ENCODE data around the gene VWC2L. TPM values are rescaled to one million over a fixed set of nuclear protein-coding genes. Genes with fewer than 3 reads are reported as not detected.

VWC2L gene
- not detected in 2 replicates for total RNA-seq (2014; rRNA removed; shearing (Covaris generic))

DNA sequence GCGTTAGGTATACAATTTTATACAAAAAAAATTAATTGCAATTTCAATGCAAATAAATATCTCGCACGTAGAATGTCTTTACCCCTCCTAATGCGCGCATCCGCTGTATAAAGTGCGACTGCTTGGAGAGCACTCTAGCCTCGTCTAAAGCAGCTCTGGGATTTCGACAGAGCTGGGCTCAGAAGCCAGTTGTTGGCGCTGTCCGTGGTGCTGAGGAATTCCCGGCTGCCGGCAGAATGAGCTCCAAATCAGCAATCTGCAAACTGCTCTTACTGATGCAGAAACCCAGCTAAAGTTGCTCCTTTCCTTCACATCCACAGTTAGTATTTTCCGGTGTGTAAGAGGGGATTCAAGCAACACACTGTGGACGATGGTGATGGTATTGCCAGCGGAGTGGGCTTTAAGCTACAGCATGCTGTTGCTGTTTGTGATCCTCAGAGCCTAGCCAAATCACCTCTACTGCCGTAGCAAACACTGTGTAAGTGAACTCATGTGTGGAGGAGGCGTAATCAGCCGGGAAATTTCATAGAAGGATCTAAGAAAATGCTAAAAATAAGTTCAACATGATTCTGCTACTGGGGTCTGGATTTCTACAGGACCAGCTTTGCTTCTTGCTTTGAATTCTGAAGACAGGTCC lies at the start of gene VWC2L:
Gene VWC2L, plus strand, starts transcription at position 137 of the 637 bp plus-strand sequence. CDS start 3,140 bp downstream, outside the sequence.
- DNase-seq (ENCODE audit: low spot score) = peak; percentile 80

DNA sequence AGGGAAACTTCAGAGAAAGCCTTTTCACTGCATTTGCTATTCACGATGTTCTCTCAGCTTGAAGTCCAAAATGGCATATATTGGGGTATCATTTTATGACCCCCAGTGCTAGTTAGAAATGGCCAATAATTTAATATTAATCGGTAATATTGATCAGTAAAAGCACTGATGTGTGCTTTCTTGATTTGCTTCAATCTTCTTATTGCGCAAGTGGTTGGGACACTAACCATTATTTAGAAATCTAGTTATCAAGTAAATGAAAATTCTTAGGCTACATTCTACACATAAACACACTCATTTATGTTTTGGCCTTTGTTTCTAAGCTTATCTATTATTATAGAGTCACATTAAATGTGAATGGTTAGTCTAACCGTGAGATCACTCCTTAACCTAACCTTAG lies 49.7 kb upstream of the VWC2L start:
- DNase-seq (ENCODE audit: low spot score) = no peak

DNA sequence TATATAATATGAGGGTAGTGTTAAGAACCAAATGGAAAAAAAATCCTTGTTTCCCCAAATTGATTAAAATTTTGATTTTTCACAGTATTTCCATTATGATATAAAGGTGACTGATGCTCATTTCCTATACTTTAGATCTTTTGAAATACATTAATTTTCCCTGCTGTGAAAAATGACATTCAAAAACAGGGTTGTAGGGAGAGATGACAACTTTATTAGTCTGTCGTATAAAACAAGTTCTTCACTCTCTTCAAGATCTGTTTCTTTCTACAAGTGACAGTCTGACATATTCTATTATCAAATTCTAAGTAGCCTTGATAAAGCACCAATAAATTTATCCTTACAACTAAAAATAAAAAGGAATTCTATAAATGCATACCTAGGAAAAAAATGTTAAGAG lies 45.3 kb upstream of the VWC2L start:
- DNase-seq (ENCODE audit: low spot score) = no peak

DNA sequence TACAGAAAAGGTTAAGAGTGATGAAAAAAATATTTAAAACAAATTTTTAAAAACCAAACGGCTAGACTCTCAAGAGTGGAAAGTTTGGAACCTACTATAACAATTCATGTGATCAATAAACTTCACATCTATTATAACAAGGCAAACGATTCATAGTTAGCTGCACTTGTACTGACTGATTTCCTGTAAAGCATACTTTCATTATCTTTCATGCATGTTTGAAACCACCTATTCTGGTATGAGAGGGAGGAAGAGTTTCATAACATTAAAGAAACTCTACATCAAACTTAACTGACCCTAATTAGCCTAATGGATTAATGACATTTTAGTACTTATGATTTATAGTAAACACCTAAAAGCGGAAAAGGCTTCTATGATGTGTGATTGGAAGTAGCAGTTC lies 43.7 kb upstream of the VWC2L start:
- no peak for DNase-seq (ENCODE audit: low spot score)

DNA sequence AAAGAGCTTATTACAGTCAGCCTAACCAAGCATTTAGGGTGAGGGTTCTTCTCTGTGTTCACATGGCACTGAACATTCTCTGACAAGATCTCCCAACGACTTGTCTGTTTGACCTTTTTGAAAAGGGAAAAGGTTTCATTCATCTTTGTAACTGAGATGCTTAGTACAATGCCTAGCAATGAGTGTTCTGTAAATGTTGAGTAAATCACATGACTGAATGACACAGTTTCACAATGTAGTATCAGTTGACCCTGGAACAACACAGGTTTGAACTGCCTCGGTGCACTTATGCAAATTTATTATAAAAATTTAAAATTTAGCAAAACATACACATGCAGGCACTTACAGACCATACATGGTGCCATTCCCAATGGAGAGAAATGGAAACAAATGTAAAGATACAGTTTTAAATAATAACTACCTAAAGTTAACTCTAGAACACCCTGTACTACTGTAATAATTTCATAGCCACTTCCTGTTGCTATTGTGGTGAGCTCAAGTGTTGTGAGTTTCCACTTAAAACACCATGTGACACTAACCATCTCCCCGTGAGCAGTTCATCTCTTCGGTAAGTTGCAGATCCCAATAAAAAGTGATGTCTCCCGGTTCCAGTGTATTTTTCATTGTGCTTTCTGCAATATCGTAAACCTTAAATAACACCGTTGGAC lies 34.1 kb upstream of the VWC2L start:
- no peak for DNase-seq (ENCODE audit: low spot score)

DNA sequence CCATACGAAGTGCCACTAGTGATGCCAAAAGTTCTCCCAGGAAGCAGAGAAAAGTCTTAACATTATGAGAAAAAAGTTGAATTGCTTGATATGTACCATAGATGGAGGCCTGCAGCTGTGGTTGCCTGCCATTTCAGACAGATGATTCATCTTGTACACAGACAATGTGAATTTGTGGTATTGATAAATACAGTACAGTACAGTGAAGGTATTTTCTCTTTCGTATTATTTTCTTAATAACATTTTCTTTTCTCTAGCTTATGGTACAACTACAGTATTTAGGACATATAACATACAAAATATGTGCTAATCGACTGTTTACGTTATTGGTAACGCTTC lies 33.6 kb upstream of the VWC2L start:
- no peak for DNase-seq (ENCODE audit: low spot score)

DNA sequence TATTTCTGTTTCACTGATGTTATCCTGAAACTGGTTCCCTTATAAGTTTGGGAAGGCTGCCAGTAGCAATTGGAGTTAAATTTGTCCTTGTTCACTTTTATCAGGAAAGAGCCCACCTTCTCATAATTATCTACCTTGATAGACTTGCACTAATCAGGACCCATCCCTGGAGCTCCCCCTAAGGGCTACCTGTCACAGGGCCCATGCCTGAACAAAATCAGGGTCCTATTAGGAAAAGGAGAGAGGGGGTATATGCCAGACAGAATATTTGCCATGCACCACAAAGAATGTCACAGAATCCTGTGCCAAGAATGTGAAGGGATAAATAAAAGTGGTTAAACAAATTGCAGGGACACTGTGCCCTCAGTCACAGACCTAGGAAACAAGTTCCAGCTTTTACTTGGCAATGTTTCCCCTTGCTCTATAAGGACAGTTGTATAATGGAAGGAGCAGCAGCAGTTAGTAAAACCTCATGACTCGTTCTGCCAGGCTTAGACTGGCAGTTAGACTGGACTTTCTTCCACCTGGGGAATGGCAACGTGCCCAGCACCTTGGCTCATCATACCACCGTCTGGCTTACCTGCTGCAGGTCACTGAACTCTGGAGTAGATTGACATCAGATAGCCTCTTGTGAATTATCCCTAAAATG lies 32.3 kb upstream of the VWC2L start:
- no peak for DNase-seq (ENCODE audit: low spot score)

DNA sequence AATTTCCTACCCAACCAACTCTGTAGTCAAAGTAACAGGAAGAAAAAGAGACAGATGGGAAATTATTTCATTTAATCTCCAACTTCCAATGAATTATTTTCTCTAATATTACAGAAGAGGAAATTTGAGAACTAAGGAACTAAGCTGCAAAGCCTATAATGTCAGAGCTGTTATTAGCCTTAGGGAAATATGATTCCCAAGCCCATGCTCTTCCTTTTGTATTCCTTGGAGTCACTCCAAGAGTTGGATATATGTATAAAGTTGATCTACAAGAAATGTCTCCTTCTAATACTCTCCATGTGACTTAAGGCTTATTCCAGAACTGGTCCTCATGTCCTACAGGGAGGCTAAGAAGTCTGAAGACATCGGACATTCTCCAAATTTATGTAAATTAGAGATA lies 31.6 kb upstream of the VWC2L start:
- DNase-seq (ENCODE audit: low spot score) = no peak

DNA sequence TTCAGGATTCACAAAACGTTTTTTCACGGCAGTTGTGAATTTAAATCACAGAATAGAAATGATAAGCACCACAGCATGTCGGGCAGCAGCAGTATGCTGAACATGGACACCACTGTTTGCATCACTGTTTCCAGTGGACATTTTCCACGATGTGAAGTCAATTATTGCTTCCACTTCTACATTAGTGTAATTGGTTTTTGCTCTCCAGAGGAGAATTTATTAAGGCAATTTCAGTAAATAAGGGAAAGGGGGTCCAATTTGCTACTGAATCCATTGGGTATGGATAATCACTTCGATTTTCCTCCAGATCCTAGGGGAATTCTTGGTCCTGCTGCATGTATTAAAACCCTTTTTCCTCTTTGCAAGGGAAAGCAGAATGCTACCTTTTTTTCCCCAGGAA lies 30.2 kb upstream of the VWC2L start:
- no peak for DNase-seq (ENCODE audit: low spot score)

DNA sequence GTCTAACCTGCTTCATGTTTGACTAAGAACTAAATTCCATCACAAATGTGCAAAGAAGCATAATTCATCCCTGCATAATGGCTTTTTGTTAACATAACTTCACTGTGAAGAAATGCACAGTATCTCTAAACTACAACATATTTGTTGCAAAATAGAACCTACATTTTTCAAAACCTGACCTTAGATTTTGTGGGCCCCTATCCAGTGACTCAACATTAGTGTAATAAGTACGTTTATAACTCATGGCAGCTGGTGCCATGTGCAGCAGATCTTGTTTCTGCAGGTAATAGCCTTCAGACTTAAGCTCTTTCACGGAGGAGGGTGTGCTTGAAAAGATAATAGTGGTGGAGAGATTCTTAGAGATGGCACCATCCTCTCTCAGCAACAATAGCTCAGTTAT lies 28.6 kb upstream of the VWC2L start:
- no peak for DNase-seq (ENCODE audit: low spot score)

DNA sequence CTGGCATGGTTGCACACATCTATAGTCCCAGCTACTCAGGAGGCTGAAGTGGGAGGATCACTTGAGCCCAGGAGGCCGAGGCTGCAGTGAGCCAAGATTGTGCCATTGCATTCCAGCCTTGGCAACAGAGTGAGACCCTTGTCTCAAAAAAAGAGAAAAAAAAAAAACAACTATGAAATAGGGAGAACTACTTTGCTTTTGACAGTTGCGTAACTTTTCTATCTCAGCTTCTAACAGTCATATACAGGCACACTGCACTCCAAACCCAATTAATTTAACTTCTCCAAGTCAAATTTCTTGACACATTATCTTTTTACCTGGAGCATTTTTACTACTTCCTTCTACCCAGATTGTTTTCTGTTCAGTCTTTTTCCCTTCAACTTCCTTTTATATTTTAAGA lies 24.1 kb upstream of the VWC2L start:
- DNase-seq (ENCODE audit: low spot score) = no peak

DNA sequence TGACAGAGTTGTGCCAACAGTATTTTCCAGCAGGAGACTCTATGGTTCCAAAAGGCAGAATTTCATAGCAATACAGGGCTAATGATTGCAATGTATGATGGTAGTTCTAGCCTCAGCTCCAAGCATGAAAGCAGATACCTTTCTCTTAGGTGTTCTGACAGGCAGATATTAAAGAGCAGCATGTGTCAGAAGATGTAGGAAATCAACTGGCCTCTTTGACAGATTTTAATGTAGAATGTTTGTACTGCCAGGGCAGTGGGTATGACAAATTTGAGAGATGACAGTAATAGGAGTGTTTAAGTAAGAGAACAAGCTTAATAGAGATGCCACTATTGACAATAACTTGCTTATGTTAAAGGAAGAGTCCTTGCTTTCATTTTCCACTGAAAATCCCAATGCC lies 21.5 kb upstream of the VWC2L start:
- DNase-seq (ENCODE audit: low spot score) = no peak

DNA sequence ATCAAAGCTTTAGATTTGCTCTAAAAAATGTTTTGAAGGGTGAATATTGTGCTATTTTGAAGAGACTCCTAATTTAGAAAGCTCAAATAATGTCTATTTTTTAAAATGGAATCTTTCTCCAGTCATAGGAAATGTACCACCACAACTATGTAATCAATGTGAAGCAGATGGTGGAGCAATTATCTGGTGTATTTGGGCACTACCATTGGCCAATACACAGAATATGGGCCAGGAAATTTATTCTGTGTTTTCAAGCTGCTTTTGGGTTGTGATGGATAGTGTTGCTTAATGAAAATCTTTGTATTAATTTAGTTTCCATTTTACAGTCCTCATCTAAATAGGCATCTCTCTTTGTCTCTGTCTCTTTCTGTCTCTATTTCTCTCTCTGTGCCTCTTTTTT lies 17.1 kb upstream of the VWC2L start:
- DNase-seq (ENCODE audit: low spot score) = no peak

DNA sequence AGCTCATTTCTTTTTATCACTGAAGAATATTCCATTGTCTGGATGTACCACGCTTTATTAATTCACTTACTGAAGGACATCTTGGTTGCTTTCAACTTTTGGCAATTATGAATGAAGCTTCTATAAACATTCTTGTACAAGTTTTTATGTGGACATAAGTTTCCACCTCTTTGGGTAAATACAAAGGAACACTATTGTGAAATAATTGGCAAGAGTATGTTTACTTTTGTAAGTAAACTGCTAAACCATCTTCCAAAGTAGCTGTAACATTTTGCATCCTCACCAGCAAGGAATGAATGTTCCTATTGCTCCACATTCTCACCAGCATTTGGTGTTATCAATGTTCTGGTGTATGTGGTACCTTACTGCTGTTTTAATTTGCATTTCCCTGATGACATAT lies 15.8 kb upstream of the VWC2L start:
- no peak for DNase-seq (ENCODE audit: low spot score)

DNA sequence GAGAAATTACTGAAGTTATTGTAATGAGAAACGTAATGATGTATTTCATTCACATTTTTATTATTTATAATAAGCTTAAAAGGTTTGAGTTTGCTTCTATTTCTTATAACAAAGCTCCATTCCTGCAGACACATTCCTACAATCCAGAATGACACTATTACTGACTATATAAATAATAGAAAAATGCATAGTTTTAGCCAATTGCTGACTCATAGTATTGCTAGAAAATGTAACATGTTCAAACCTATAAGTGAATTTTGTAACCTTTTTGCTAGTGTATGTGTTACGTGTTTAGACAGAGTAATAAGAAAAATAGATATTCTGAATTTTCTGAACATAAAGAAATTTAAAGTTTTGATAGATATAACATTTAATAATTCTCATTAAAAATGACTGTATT lies 9.3 kb upstream of the VWC2L start:
- DNase-seq (ENCODE audit: low spot score) = no peak

DNA sequence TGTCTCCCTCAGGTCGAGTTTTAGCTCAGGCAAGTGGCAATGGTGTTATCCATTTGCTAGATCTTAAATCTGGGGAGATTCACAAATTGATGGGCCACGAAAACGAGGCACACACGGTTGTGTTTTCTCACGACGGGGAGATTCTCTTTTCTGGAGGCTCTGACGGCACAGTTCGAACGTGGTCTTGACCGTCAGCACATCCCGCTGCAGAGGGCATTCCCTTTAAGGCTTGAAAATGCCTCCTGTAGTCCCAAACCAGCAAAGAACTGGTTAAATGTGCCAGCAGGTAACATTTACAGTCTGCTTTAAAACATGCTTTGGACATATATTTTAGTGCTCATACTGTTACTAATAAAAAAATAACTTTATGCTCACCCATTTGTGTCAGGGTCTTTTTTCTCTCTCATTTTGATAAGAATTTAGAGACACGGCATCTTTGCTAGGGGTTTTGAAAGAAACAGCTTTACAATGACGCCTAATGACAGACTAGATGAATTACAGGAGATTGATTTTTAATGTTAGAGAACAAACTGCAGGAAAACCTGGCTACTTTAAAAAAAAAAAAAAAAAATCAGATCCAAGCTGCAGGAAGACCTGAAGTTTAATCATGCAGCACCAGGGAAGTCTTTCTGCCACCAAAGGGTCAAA lies 602 bp upstream of the VWC2L start:
- DNase-seq (ENCODE audit: low spot score) = no peak

DNA sequence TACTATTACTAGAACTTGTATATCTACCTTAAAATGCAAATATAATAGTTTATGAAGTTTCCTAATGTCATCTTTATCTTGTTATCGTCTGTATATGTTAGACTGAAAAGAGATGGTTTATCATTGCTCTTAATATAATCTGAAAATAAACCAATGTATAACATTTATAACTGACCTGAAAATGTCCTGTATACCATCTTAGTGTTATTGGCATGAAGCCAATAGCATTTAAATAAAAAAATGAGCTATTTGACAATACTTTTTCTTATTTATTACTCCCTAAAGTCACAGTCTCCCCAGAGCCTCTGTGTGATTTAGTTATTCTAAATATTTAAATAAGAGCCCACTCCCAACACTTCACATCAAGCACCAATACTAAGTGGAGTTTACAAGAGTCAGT lies 1.8 kb downstream of the VWC2L start:
- DNase-seq (ENCODE audit: low spot score) = no peak

DNA sequence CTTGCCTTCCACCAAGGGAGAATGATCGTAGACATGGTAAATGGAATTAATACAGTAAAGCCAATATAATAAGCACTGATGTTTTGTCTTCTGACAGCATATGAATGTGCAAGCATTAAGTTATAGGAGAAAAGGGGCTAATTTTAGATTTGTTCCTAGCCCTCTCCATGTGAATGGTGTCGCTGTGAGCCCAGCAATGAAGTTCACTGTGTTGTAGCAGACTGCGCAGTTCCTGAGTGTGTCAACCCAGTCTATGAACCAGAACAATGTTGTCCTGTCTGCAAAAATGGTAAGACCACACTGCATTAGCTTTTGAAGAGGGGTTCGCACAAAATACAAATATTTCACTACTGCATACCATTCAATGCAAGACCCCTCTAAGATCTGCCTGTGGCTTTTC lies 25.6 kb downstream of the VWC2L start:
- DNase-seq (ENCODE audit: low spot score) = no peak

DNA sequence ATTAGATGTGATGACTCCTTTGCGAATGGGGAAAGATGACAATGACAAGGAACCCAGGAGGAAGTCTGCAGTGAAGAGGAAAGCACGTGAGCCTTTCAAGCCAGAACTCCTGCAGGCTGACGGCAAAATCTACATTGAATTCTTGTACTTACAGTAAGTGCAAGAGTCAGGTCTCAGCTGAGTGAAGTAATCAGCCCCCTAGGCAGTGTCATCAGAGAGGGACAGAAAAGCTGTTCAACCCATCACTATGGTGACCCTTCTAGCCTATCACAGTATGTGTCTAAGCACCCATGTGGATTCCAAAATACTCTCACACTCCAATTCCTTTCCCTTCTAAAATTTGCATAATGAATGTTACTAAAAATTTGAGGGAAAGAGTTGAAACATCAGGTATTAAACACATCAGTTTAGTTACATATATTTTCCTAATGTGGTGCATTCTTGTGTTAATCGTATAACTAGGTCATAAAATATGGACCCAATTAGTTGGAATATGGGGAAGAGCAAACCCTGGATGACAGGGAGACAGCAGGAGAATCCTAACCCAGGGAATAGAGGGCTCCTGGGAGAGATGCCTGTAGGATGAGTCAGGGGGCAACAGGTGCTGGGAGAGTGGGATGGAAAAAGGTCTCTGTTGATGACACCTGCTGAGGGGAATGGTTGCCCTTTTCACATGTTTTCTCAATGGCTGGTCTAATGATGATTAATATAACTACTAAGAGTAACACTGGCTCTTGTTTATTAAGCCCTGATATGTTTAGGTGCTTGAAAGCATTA lies 39.5 kb downstream of the VWC2L start:
- no peak for DNase-seq (ENCODE audit: low spot score)

DNA sequence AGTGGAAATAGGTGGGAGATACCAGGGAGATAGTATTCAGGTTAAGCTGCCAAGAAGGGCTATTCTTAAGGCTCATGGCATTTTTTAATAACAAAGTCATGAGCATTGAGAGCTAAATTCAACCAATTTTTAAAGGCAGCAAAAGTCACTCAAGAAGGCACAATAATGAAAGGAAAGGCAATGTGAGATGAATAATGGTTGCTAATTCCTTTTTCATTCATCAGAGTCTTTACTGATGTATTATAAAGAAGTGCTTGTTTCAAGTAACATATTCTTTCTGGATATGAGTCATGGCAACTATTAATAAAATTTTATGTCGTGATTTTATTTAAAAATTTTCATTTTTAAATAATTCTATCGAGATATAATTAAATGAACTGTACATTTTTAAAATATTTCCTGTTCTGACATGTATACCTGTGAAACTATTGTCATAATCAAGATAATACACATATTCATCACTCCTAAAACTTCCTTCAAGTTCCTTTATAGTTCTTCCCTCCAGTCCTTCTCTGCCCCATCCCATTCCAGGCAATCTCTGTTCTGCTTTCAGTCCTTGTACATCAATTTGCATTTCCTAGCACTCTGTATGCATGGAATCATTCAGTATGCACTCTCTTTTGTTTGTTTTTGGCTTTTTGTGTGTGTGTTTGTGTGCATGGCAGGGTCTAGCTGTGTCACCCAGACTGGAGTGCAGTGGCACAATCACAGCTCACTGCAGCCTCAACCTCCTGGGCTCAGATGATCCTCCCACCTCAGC lies 40.8 kb downstream of the VWC2L start:
- no peak for DNase-seq (ENCODE audit: low spot score)

DNA sequence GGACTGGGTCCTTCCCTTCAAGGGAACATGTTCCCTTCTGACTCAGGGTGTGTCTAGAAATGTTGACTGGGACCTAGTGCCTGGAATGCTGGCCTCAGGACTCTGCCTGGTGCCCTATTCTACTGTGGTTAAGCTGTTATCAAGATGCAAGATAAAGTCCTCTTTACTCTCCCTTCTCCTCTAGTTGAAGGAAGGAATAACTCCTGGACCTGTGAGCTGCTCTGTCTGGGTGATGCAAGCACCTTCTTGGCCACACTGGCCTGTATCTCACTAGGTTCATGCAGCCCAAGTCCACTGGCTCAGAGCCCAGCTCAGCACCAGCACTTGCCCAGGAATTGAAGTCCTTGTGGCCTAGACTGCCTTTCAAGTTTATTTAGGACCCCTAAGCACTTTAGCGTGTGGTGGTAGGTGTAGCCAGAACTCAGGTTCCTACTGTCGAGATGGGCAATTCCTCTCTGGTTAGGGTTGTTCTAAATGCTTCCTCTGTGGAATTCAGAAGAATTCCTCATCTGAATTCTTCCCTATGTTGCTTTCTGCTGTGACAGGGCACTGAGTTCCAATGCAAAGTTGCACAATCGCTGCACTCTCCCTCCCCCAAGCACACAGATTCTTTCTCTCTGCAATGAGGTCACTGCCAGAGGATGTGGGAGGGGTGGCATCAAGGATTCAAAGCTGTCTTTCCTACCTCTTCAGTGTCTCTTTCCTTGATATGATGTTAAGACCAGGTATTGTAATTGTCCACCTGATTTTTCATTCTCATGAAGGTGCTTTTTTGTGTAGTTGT lies 54.7 kb downstream of the VWC2L start:
- peak; percentile 19 for DNase-seq (ENCODE audit: low spot score)

Measured in A172 (cell line).